Osteoblast (primary cell): ENCODE results near the gene CNOT11. TPM values are rescaled to one million over a fixed set of nuclear protein-coding genes. Genes with fewer than 3 reads are reported as not detected.

ENCODE experiments used
- DNase-seq: peaks from one replicate; pipeline ENCODE4 v3.0.0; 2011; ENCODE audit warnings: low spot score, mixed read lengths; ENCODE audit not compliant: insufficient read length; ENCODE audit errors: missing footprints
- H2AFZ ChIP-seq: 2 replicates; pipeline ENCODE4 v1.6.0; 2011; ENCODE audit warnings: mild to moderate bottlenecking, low read length
- H3K27ac ChIP-seq: 2 replicates; pipeline ENCODE4 v1.5.1; 2011; ENCODE audit warnings: mild to moderate bottlenecking, low read depth, low read length, moderate library complexity
- H3K27me3 ChIP-seq: 2 replicates; pipeline ENCODE4 v1.6.0; 2012; ENCODE audit warnings: mild to moderate bottlenecking, control low read depth, inconsistent platforms, low read length, moderate library complexity; ENCODE audit not compliant: insufficient read depth
- H3K36me3 ChIP-seq: 2 replicates; pipeline ENCODE4 v1.5.1; 2011; ENCODE audit warnings: mild to moderate bottlenecking, low read length, control low read depth, moderate library complexity; ENCODE audit not compliant: insufficient read depth
- H3K4me1 ChIP-seq: 2 replicates; pipeline ENCODE4 v1.5.1; 2011; ENCODE audit warnings: mild to moderate bottlenecking, low read length, control low read depth, moderate library complexity; ENCODE audit not compliant: insufficient read depth
- H3K4me2 ChIP-seq: 2 replicates; pipeline ENCODE4 v1.6.0; 2011; ENCODE audit warnings: mild to moderate bottlenecking, low read length; ENCODE audit not compliant: insufficient read depth
- H3K4me3 ChIP-seq: fragments of 200-600 bp; sonication (generic); 3 replicates; pipeline ENCODE4 v1.5.1; 2012; ENCODE audit warnings: mild to moderate bottlenecking, low read length, inconsistent platforms; ENCODE audit not compliant: insufficient read depth
- H3K79me2 ChIP-seq: 2 replicates; pipeline ENCODE4 v1.6.0; 2012; ENCODE audit warnings: mild to moderate bottlenecking, low read length, control low read depth, inconsistent platforms; ENCODE audit not compliant: insufficient read depth
- H3K9me3 ChIP-seq: 2 replicates; pipeline ENCODE4 v1.5.1; 2011; ENCODE audit warnings: low read depth, low read length, control low read depth
- H4K20me1 ChIP-seq: 2 replicates; pipeline ENCODE4 v1.6.0; 2012; ENCODE audit warnings: mild to moderate bottlenecking, low read length, control low read depth; ENCODE audit not compliant: insufficient read depth
- CTCF ChIP-seq: IDR thresholded peaks from 2 replicates; pipeline ENCODE4 v1.5.1; 2011; ENCODE audit warnings: mild to moderate bottlenecking, low read depth, low read length, moderate library complexity; ENCODE audit errors: extremely low read depth
- total RNA-seq: library from RNA; depleted of rRNA; stranded (reverse); fragments of >200 nt; gene quantifications from 2 replicates; pipeline ENCODE4 v1.2.3, GENCODE V29; 2012

CNOT11 gene
- total RNA-seq, 1 donor, result 43.4 TPM

- no peak overlapping the region for H3K27ac ChIP-seq
- H3K36me3 ChIP-seq, result peaks cover 52% of the 10 kb centered on the region
- no peak for DNase-seq
- no peaks in the 10 kb centered on the region for H3K27me3 ChIP-seq
- no peak overlapping the region for H2AFZ ChIP-seq
- no peaks in the 10 kb centered on the region for H3K4me1 ChIP-seq
- no peak overlapping the region for H3K4me3 ChIP-seq
- no peaks in the 10 kb centered on the region for H3K79me2 ChIP-seq
- no peak for TF ChIP-seq CTCF
- H4K20me1 ChIP-seq, result no peaks in the 10 kb centered on the region
- H3K9me3 ChIP-seq, result no peaks in the 10 kb centered on the region
- H3K4me2 ChIP-seq, result no peak overlapping the region
These were observed 21.5 kb downstream of the CNOT11 start for GRCh38 chr2:101274142-101274541.

DNA sequence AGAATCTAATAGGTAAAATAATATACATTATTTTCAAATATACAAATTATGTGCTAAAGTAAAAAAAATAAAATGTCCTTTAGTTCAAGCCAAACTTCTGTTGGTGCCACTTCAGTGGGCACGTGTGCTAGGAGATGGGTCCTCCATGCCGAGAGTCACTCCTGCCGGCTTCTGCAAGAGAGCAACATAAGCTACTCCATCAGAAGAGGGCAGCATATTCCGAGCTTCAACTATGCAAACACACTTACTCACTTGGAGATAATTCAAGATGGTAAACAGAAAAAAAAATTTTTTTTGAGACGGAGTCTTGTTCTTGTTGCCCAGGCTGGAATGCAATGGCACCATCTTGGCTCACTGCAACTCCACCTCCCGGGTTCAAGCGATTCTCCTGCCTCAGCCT, 24.4 kb downstream of the CNOT11 start:
- TF ChIP-seq CTCF, result peak; percentile 31
- H3K27me3 ChIP-seq, result no peaks in the 10 kb centered on the region
- no peaks in the 10 kb centered on the region for H4K20me1 ChIP-seq
- DNase-seq, result peak; percentile 80
- no peak overlapping the region for H3K4me2 ChIP-seq
- peaks cover 47% of the 10 kb centered on the region for H3K36me3 ChIP-seq
- no peaks in the 10 kb centered on the region for H3K4me1 ChIP-seq
- no peak overlapping the region for H3K27ac ChIP-seq
- no peak overlapping the region for H2AFZ ChIP-seq
- no peak overlapping the region for H3K4me3 ChIP-seq
- no peaks in the 10 kb centered on the region for H3K9me3 ChIP-seq
- no peaks in the 10 kb centered on the region for H3K79me2 ChIP-seq

DNA sequence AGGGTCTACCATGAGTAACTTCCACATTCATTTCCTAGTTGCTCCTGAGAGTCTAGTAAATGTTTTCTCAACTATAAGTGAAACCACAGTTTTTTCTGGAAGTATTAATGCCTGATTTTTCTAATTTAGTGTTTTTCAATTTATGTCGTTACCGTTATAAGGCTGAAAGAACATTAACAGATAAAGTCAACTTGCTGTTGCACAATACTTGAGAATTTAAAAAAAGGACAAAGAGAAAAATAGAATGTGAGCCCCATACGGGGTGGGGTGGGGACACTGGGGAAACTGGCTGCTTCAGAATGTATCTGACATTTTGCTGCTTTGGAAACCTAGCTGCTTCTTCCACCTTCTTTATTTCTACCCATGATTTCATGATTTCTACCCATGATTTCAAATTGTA, 26.2 kb downstream of the CNOT11 start:
- Histone ChIP-seq H3K79me2 (peaks cover 6% of the 10 kb centered on the region), H3K27me3 (no peaks in the 10 kb centered on the region), H3K4me2 (no peak overlapping the region), H3K9me3 (no peaks in the 10 kb centered on the region), H4K20me1 (no peaks in the 10 kb centered on the region), H3K4me1 (no peaks in the 10 kb centered on the region), H3K36me3 (peaks cover 58% of the 10 kb centered on the region), H2AFZ (no peak overlapping the region), H3K27ac (no peak overlapping the region), H3K4me3 (no peak overlapping the region)
- no peak for TF ChIP-seq CTCF
- no peak for DNase-seq

DNA sequence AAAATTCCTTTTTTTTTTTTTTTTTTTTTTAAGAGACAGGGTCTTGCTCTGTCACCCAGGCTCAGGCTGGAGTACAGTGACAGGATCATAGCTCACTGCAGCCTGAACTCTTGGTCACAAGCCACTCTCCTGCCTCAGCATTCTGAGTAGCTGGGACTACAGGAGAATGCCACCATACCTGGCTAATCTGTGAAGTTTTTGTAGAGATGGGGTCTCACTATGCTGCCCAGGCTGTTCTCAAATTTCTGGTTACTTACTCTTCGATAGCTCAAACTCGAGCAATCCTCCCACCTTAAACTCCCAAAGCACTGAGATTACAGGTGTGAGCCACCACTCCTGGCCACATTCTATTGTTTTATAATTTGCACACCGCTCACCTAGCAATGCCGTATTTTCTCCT, 28.8 kb downstream of the CNOT11 start:
- H3K4me1 ChIP-seq, result no peaks in the 10 kb centered on the region
- no peak overlapping the region for H3K4me3 ChIP-seq
- DNase-seq, result no peak
- no peaks in the 10 kb centered on the region for H4K20me1 ChIP-seq
- H3K79me2 ChIP-seq, result peaks cover 6% of the 10 kb centered on the region
- no peak overlapping the region for H3K27ac ChIP-seq
- peaks cover 62% of the 10 kb centered on the region for H3K36me3 ChIP-seq
- no peaks in the 10 kb centered on the region for H3K27me3 ChIP-seq
- H3K9me3 ChIP-seq, result no peaks in the 10 kb centered on the region
- H2AFZ ChIP-seq, result no peak overlapping the region
- no peak for TF ChIP-seq CTCF
- no peak overlapping the region for H3K4me2 ChIP-seq
